Skeletal muscle cell (primary cell): ENCODE data around the gene PITPNB.

ENCODE experiments used
- DNase-seq: peaks from one replicate; pipeline ENCODE4 v3.0.0-alpha.2; 2010; ENCODE audit warnings: low read depth
- H3K4me3 ChIP-seq: 2 replicates; pipeline ENCODE4 v1.5.1; 2011; ENCODE audit warnings: low read depth, mild to moderate bottlenecking, control low read depth, low read length, moderate library complexity

The PITPNB gene

GRCh38 chr22:27867085-27867952, 51.7 kb downstream of the PITPNB start:
- no peak overlapping the region for H3K4me3 ChIP-seq
- DNase-seq, result no peak

DNA sequence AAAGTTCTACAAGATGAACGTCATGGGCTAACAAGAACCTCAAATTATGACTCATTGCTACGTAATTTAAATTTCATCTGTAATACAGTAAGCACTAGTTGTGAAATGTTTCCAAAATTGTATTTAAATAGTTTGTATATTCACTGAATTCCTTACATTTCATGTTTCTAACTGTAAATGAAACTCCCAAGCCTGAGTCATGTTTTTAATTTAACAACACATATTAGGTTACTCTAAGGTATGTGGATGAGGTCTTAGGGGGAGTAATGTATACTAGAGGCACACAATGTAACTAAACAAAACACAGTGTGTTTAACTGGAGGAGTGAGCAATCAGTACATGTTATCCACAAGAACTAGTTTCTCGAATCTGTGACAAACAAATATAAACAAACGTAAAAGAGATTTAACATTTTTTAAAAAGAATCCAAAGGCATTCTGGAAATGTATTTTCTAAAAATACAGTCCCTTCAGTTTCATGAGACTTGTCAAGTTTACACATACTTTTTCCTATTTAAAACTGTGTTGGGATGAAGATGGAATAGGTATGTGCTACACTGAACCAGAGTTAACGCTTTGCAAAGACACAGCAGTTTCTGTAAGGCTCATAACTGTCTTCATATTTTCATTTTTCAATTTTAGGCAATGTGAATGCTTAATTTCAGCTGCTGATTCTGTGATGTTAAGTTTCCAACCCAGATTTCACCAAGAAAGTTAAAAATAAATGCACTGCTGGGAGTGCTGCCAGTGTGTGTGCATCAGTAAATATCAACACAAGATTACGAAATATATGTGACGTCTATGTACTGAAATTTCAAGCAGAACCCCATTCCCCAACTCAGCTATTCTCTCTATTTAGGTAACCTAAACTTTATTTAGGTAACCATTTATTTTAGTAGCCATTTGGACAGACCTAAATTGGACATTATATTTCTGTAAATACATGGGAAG, 52.6 kb downstream of the PITPNB start:
- peak; percentile 75 for DNase-seq
- no peak overlapping the region for H3K4me3 ChIP-seq

DNA sequence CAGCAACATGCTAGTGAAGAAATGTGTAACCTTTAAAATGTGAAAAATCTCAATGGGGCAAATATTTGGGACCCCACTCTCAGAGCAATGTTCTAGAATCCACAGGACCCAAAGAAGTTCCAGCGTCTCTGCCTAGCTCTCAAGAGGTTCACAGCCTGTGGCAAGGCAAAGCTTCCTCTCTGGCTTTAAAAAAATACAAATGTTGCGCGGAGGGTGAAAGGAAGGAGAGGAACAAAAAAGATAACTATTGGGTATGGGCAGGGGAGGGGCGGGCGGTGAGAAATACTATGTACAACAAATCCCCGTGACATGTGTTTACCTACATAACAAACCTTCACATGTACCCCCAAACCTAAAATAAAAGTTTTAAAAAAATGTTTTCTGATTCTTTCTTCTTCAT, 53.6 kb downstream of the PITPNB start:
- no peak overlapping the region for H3K4me3 ChIP-seq
- no peak for DNase-seq

GRCh38 chr22:27863556-27863955, 55.5 kb downstream of the PITPNB start:
- no peak for DNase-seq
- H3K4me3 ChIP-seq, result no peak overlapping the region

DNA sequence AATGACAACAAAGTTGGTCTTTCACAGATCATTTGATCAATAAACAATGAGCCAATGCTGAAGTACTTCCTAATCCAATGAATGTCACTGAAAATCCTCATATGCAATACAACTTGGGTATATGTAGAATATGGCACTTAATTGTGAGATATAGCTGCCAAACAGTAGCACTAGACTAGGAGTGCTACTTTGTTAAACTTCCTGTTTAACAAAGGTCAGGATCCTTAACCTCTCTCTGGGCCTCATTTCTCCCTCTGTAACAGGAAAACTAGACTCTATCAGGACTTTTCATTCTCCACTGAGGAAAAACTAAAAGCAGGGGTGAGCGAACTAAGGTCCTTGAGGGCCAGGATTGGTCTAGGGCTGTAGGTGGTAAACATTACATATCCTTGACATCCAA, 56.1 kb downstream of the PITPNB start:
- no peak for DNase-seq
- no peak overlapping the region for H3K4me3 ChIP-seq

- no peak overlapping the region for H3K4me3 ChIP-seq
- no peak for DNase-seq
These were observed 59.7 kb downstream of the PITPNB start for GRCh38 chr22:27859336-27859735.

- DNase-seq, result no peak
- no peak overlapping the region for H3K4me3 ChIP-seq
These were observed 60.4 kb downstream of the PITPNB start for GRCh38 chr22:27858626-27859025.

- DNase-seq, result no peak
These were observed 61.6 kb downstream of the PITPNB start for GRCh38 chr22:27857443-27857842.

DNA sequence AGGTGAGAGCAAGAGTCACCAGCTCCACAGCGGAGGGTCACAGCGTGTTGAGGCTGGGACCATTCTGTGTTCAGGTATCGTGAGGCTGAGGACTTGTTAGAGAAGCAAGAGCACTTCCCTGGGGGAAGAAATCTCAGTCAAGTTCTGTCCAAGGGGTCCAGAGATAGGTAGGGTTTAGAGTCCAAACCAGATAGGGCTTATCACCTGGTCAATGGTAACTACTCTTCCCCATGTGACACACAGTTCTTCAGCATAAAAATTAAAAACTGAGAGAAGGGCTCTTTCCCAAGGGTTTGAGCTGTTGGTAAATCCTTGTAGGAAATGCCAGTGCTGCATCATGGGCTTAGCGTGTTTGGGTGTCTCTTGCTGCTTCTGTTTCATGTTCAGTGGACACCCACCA, 62.7 kb downstream of the PITPNB start:
- DNase-seq, result no peak
- no peak overlapping the region for H3K4me3 ChIP-seq

More at GRCh38 chr22:27857443-27857842, 61.6 kb downstream of the PITPNB start:
- H3K4me3 ChIP-seq, result no peak overlapping the region

DNA sequence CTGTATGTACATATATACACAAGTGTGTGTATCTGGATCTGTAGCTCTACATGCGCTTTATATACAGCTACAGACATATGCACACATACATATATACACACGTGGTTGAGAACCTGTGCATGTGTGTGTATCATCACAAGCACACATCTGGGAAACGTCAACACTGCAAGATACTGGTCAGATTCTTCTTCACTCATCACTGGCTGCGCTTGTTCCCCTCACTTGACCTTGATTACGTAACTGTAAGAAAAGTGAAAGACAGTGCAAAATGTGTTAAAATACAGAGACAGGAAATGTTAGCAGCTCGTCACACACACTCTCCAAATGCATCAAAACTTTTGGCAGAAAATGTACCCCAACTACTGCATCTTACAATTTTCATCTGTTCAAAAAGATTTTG, 65.6 kb downstream of the PITPNB start:
- no peak overlapping the region for H3K4me3 ChIP-seq
- DNase-seq, result peak; percentile 45

GRCh38 chr22:27851974-27852746, 66.9 kb downstream of the PITPNB start:
- DNase-seq, result no peak
- no peak overlapping the region for H3K4me3 ChIP-seq

DNA sequence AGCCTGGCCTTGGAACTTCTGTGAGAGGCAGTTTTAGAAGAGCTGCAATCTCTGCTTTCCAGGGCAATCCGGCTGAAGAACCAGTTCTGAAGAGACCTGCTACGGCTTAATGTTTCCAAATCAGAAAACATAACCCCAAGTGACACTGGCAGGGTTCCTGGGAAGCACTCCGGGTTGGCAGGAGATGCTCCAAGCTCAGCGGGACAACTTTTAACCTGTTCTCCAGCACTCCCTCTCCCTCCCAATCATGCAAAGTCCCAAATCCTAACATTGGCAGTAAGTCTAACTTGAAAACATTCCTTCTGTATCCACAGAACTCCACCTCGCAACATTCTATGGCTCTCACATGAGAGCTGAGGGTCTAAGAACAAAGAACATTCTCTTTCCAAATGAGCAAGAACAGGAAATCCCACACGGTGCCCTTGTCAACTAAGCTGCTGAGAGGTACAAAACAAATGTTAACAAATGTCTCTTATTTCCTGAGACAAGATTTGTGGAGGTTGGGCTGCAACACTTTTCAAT, 69.0 kb downstream of the PITPNB start:
- no peak for DNase-seq
- no peak overlapping the region for H3K4me3 ChIP-seq

- no peak overlapping the region for H3K4me3 ChIP-seq
- DNase-seq, result no peak
These were observed 71.1 kb downstream of the PITPNB start for GRCh38 chr22:27848005-27848404.

DNA sequence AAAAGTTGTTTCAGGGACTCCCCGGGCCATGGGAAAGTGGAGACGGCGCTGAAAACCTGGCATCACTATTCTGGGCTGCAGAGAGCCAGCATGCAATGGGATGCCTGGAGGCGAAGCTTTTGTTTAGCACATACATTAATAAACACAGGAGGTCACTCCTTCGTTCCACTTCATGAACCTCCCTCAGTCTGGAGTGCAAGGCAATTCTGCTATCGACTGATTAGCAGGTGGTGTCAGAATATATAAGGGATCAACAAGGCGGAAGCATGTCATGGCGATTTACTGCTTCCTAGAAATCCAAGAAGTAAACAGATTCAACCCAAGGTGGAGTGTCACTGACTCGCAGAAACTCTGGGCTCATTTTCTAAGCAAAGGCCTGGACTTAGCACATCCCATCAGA, 72.1 kb downstream of the PITPNB start:
- no peak for DNase-seq
- H3K4me3 ChIP-seq, result no peak overlapping the region

GRCh38 chr22:27846248-27846757, 72.8 kb downstream of the PITPNB start:
- no peak overlapping the region for H3K4me3 ChIP-seq
- no peak for DNase-seq

- no peak overlapping the region for H3K4me3 ChIP-seq
- no peak for DNase-seq
These were observed 73.4 kb downstream of the PITPNB start for GRCh38 chr22:27845644-27846043.

DNA sequence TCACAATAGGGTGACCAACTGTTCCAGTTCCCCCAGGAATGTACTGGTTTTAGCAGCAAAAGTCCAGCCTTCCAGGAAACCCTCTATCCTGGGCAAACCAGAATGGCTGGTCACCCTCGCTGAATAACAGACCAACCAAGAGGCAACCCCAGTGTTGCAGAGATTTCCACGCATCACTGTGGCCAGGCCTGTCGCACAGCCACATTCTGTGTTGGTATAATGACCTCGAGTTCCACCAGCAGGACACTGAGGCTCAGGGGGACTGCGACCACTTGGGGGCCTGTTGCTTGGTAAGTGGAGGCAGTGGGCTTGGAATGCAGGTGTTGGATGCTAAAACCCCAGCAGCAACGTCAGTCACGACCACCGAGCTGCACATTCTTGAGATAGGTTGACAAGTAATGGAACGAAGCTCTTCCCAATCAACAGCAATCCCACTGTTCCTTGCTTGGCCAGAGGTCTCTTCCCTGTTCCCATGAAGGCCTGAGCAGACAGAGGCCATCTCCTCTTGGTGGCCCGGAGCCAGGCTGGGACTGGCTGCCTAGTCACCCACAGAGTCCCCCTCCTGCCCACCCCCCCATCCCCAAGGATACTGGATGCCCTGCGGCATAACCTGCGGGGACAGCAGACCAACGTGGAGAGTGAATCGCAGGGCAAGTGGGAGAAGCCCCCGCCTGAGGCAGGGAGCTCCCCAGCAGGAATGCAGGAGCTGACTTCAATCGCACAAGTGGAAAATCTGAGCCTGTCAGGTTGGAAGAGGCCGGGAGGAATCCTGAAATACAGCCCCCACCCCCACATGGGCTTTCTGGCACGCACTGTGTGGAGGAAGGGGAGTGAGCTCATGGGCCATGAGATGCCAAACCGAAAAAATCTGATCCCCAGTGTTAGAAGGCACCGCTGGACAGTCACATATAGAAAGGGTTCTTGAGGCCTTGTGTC, 74.1 kb downstream of the PITPNB start:
- no peak overlapping the region for H3K4me3 ChIP-seq
- DNase-seq, result no peak

DNA sequence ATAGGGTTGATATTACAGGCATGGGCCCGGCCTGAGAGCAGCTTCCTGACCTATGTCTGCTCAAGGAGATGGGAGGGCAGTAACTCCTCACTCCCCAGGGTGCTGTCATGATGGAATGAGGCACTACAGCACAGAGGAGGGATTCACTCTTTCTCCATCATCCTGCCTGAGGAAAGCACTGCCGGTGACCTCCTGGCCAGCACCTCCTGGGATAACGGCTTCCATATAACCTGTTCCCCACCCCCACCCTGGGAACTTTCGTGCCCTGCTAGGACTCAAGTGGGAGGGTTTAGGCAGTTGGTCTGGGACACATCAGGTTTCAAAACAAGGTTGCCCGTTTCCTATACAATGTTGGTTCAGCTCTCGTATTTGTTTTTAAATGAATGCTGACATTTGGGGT, 74.8 kb downstream of the PITPNB start:
- H3K4me3 ChIP-seq, result no peak overlapping the region
- DNase-seq, result no peak
